Spinal cord (tissue), 10 donors: Measurements from ENCODE around the gene RREB1. TPM values are rescaled to one million over a fixed set of nuclear protein-coding genes. Genes with fewer than 3 reads are reported as not detected.

ENCODE experiments used
- DNase-seq, 6 donors: peaks; one replicate each; pipeline versions ENCODE4 v3.0.0 to v3.0.0-alpha.2; 2013 to 2015; ENCODE audit warnings: low spot score in 6 of 6, low read depth in 4 of 6
- H3K27ac ChIP-seq: one replicate; pipeline ENCODE4 v1.5.1; 2013; ENCODE audit warnings: low read depth, low read length, control low read depth
- H3K27me3 ChIP-seq: one replicate; pipeline ENCODE4 v1.6.1; 2013; ENCODE audit warnings: low read length; ENCODE audit not compliant: control insufficient read depth, insufficient read depth
- H3K36me3 ChIP-seq: one replicate; pipeline ENCODE4 v1.6.1; 2013; ENCODE audit warnings: low read length; ENCODE audit not compliant: control insufficient read depth, insufficient read depth
- H3K4me1 ChIP-seq: one replicate; pipeline ENCODE4 v1.6.1; 2013; ENCODE audit warnings: low read length; ENCODE audit not compliant: control insufficient read depth, insufficient read depth
- H3K4me3 ChIP-seq: one replicate; pipeline ENCODE4 v1.5.1; 2013; ENCODE audit warnings: low read depth, low read length, control low read depth
- H3K9me3 ChIP-seq: one replicate; pipeline ENCODE4 v1.6.1; 2013; ENCODE audit warnings: low read length; ENCODE audit not compliant: control insufficient read depth, insufficient read depth
- WGBS: methylation state at CpG from one replicate; pipeline ENCODE4 v1.1.5; 2013; ENCODE audit warnings: missing lambda C conversion rate; ENCODE audit not compliant: insufficient coverage; 5-methylcytosine and 5-hydroxymethylcytosine counted together
- polyA plus RNA-seq, 2 donors: library from polyadenylated mRNA; unstranded; fragments of 120-200 nt; gene quantifications; one replicate each; pipeline ENCODE4 v1.2.1, GENCODE V29; 2013; ENCODE audit not compliant: insufficient read length in 2 of 2
- total RNA-seq, 2 donors: library from RNA; depleted of rRNA in 1 of 2; stranded (reverse); fragments of 120-200 nt in 1 of 2; fragments of >200 nt in 1 of 2; gene quantifications; one replicate each; pipeline versions ENCODE4 v1.2.3 to v1.2.4, GENCODE V29; 2013 to 2014
- donor health status: healthy.

The RREB1 gene
- total and polyA plus RNA-seq, 4 donors = 7.2 to 16.4 (median 10.3) TPM

DNA sequence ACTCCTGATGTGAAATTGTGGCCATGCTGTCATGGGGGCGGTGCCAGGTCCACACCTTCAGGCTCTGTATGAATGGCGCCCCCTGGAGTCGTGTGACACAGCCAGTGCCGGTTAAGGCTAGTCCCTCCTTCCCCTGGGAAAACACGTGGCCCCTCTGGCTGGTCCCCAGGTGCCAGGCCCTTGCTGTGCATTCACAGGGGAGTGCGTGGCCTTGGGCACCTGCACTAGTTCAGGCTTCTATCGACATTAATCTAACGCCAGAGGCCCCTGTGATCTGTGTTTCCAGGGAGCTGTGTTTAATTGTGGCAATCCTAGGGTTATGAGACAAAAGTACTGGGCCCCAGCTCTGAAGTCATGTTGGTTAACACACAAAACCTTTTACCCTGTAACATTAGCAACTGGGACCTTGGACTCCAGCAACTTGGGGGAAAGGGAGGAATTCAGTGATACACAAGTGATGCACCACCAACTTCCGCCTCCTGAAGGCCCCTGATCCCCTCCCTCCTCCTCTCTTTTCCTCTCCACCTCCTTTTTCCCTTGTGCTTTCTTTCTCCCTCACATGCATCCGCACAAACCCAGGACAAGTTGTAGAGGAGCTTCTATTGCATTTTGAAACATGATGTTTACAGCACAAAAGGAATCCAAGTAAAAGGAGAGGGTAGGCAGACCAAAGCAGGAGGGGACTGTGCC, 131.3 kb downstream of the RREB1 start:
- 33% methylated on average over 7 of the region's 10 CpGs for WGBS
- Histone ChIP-seq H3K9me3 (no peaks in the 10 kb centered on the region), H3K4me1 (peaks cover 12% of the 10 kb centered on the region), H3K36me3 (peaks cover 5% of the 10 kb centered on the region), H3K4me3 (no peak overlapping the region), H3K27me3 (no peaks in the 10 kb centered on the region), H3K27ac (no peak overlapping the region)
- DNase-seq = peak in 2 of 6 donors; percentile 62 to 77

GRCh38 chr6:7239590-7239948, 131.8 kb downstream of the RREB1 start:
- DNase-seq = no peak
- Histone ChIP-seq H3K27ac (no peak overlapping the region), H3K27me3 (no peaks in the 10 kb centered on the region), H3K9me3 (no peaks in the 10 kb centered on the region), H3K36me3 (peaks cover 5% of the 10 kb centered on the region), H3K4me1 (peaks cover 12% of the 10 kb centered on the region), H3K4me3 (no peak overlapping the region)
- WGBS = 78% methylated on average over 5 of the region's 5 CpGs

DNA sequence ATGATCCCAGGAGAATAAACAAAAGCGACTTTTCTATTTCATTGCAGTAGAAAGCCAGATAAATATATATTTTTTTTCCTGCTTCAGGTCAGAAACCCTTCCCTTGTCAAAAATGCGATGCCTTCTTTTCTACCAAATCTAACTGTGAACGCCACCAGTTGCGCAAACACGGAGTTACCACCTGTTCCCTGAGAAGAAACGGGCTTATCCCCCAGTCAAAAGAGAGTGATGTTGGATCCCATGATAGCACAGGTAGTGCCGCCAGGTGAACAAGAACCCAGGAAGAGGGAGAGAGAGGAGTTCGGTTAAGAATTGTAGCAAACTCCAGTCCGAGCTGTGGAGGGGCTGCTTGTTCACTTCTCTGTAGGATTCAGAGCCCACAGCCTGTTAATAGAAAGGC, 132.6 kb downstream of the RREB1 start:
- peaks cover 5% of the 10 kb centered on the region for H3K36me3 ChIP-seq

GRCh38 chr6:7241160-7241559, 133.4 kb downstream of the RREB1 start:
- Histone ChIP-seq H3K36me3 (peaks cover 3% of the 10 kb centered on the region), H3K27ac (no peak overlapping the region), H3K27me3 (no peaks in the 10 kb centered on the region), H3K4me1 (peaks cover 12% of the 10 kb centered on the region), H3K4me3 (no peak overlapping the region), H3K9me3 (no peaks in the 10 kb centered on the region)
- DNase-seq = no peak
- WGBS = 89% methylated on average over 10 of the region's 10 CpGs

More for the DNA sequence above, 132.6 kb downstream of the RREB1 start:
- Histone ChIP-seq H3K4me3 (no peak overlapping the region), H3K9me3 (no peaks in the 10 kb centered on the region), H3K27ac (no peak overlapping the region), H3K27me3 (no peaks in the 10 kb centered on the region), H3K4me1 (peaks cover 12% of the 10 kb centered on the region)
- no peak for DNase-seq
- 95% methylated on average over 4 of the region's 9 CpGs for WGBS

GRCh38 chr6:7241709-7242645, 134.2 kb downstream of the RREB1 start:
- no peaks in the 10 kb centered on the region for H3K9me3 ChIP-seq
- no peak overlapping the region for H3K4me3 ChIP-seq
- no peaks in the 10 kb centered on the region for H3K27me3 ChIP-seq
- 63% methylated on average over 9 of the region's 13 CpGs for WGBS
- peaks cover 11% of the 10 kb centered on the region for H3K36me3 ChIP-seq
- peak in 2 of 6 donors; percentile 25 to 47 for DNase-seq
- H3K4me1 ChIP-seq = peaks cover 12% of the 10 kb centered on the region
- H3K27ac ChIP-seq = peak overlapping the region; percentile 47

GRCh38 chr6:7242835-7243178, 135.0 kb downstream of the RREB1 start:
- peak overlapping the region; percentile 57 for H3K27ac ChIP-seq

GRCh38 chr6:7243179-7243981, 135.6 kb downstream of the RREB1 start:
- peak in 4 of 6 donors; percentile 67 to 91 (median 78) for DNase-seq
- peak overlapping the region; percentile 57 for H3K27ac ChIP-seq
- H3K4me1 ChIP-seq = peaks cover 12% of the 10 kb centered on the region
- no peak overlapping the region for H3K4me3 ChIP-seq
- H3K27me3 ChIP-seq = no peaks in the 10 kb centered on the region
- peaks cover 25% of the 10 kb centered on the region for H3K36me3 ChIP-seq
- no peaks in the 10 kb centered on the region for H3K9me3 ChIP-seq
- 7% methylated on average over 2 of the region's 7 CpGs for WGBS

More at GRCh38 chr6:7242835-7243178, 135.0 kb downstream of the RREB1 start:
- no peak for DNase-seq
- H3K36me3 ChIP-seq = peaks cover 19% of the 10 kb centered on the region
- no CpG with 5 or more reads among the region's 4 CpGs for WGBS
- no peaks in the 10 kb centered on the region for H3K9me3 ChIP-seq
- H3K27me3 ChIP-seq = no peaks in the 10 kb centered on the region
- peaks cover 12% of the 10 kb centered on the region for H3K4me1 ChIP-seq
- H3K4me3 ChIP-seq = no peak overlapping the region

DNA sequence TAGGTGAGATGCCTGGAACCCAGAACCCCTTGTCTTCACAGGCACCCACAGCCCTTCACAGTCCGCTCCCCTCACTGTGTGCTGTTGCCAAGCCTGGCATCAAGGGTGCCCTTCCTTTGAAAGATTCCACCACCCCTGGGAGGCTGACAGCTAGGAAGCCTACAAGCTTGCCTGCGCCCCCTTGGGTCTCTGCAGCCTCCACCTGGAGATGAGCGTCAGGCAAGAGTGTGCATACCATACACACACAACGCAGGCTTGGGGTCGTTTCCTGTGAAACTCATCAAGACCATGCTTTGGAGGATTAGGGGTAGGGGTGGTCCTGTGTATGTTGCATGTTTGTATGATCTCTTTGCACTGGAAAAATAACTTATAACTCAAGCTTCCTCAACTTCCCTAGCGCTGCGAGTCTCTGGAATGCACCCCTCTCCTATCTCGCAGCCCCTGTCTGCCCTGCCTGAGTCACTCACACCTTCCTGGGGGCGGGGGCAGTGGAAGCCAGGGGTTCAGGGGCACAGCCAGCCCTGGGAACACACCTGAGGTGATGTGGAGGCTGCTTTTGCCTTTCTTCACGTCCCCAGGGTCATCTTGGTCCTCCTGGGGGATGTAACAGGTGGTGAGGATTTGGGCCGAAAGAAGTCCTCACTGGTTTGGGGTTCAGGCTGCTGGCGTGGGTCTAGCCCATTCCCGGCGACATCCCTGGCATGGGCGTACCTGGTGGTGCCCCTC, 138.1 kb downstream of the RREB1 start:
- 98% methylated on average over 11 of the region's 15 CpGs for WGBS
- H3K4me1 ChIP-seq = peaks cover 6% of the 10 kb centered on the region
- H3K27ac ChIP-seq = no peak overlapping the region
- no peaks in the 10 kb centered on the region for H3K27me3 ChIP-seq
- no peak overlapping the region for H3K4me3 ChIP-seq
- H3K36me3 ChIP-seq = peaks cover 34% of the 10 kb centered on the region
- no peak for DNase-seq
- H3K9me3 ChIP-seq = no peaks in the 10 kb centered on the region
